ENCODE results near the gene MFRP. TPM values are rescaled to one million over a fixed set of nuclear protein-coding genes. Genes with fewer than 3 reads are reported as not detected.
"Not testable (repeated sequence)": the region's sequence is repeated elsewhere in the genome, so short reads cannot be mapped to it uniquely, and the experiment has no call there.

The MFRP gene
- not detected for total RNA-seq
- polyA plus RNA-seq: not detected

DNA sequence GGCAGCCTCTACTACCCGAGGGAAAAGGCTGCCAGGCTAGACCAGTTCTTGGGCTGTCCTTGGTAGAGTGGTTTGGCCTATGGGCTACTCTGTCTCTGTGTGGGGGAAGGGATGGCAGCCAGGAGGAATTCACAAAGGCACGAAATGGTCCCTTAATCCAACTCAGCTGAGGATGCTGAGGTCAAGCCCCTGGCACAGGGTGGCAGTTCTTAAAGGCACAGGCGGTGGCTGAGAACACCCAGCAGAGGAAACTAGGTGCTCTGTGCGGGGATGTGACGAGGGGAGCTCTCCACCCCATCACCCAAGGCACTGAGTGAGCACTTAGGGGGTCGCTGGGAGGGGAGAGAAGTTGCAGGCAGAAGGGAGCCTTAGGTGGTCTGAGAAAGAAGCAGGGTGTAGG is at the start of gene MFRP:
MFRP (minus strand) TSS at position 101 of the 400 bp plus-strand sequence. CDS start 192 bp downstream, outside the sequence.
- no peaks in the 10 kb centered on the region for H3K27me3 ChIP-seq
- peaks cover 0 to 1% (median under 1%) of the 10 kb centered on the region in 3 donors for H3K4me1 ChIP-seq
- no peak within 1 kb of the TSS for H3K27ac ChIP-seq
- ATAC-seq (no peak), FAIRE-seq (no peak), DNase-seq (no peak)
- no peak within 1 kb of the TSS for H3K4me3 ChIP-seq
- no peaks in the 10 kb centered on the region for H3K9me3 ChIP-seq
- 48 to 60% methylated on average over 6 of the region's 6 CpGs for WGBS, 2 donors
- H3K36me3 ChIP-seq: no peaks in the 10 kb centered on the region
- TF ChIP-seq, protein P1, sequence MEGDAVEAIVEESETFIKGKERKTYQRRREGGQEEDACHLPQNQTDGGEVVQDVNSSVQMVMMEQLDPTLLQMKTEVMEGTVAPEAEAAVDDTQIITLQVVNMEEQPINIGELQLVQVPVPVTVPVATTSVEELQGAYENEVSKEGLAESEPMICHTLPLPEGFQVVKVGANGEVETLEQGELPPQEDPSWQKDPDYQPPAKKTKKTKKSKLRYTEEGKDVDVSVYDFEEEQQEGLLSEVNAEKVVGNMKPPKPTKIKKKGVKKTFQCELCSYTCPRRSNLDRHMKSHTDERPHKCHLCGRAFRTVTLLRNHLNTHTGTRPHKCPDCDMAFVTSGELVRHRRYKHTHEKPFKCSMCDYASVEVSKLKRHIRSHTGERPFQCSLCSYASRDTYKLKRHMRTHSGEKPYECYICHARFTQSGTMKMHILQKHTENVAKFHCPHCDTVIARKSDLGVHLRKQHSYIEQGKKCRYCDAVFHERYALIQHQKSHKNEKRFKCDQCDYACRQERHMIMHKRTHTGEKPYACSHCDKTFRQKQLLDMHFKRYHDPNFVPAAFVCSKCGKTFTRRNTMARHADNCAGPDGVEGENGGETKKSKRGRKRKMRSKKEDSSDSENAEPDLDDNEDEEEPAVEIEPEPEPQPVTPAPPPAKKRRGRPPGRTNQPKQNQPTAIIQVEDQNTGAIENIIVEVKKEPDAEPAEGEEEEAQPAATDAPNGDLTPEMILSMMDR (IDR thresholded peaks at IDR 0.05): no peak
- intact Hi-C loops (cut with DNase I): no loop called here

DNA sequence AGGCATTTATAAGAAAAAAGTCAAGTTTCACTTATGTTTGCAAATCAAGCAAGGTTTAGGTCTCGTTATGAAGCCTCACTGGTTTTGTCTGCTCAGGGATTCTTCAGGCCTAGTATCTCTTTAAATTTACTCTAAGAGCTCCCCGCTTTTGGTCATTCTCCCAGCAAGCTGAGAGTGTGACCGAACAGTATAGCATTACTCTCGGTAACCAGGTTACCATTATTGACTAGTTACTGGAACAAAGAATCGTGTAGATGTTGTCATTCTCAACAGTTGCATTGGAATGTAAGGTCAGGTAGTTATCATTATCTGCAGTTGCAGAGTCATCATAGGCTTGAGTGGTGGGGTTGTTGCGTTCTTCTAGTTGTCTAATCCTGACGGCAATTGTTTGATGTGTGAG is 44.8 kb upstream of the MFRP start:
- TF ChIP-seq, protein P1 (IDR thresholded peaks at IDR 0.05): no peak
- Histone ChIP-seq H3K36me3 (no peaks in the 10 kb centered on the region), H3K4me1 (no peaks in the 10 kb centered on the region), H3K4me3 (no peak overlapping the region), H3K27me3 (no peaks in the 10 kb centered on the region), H3K9me3 (no peaks in the 10 kb centered on the region), H3K27ac (no peak overlapping the region)
- WGBS, 2 donors: 87 to 88% methylated on average over 7 of the region's 7 CpGs
- DNase-seq: no peak
- intact Hi-C loops (cut with DNase I): no loop called here
- no peak for ATAC-seq
- FAIRE-seq: no peak

DNA sequence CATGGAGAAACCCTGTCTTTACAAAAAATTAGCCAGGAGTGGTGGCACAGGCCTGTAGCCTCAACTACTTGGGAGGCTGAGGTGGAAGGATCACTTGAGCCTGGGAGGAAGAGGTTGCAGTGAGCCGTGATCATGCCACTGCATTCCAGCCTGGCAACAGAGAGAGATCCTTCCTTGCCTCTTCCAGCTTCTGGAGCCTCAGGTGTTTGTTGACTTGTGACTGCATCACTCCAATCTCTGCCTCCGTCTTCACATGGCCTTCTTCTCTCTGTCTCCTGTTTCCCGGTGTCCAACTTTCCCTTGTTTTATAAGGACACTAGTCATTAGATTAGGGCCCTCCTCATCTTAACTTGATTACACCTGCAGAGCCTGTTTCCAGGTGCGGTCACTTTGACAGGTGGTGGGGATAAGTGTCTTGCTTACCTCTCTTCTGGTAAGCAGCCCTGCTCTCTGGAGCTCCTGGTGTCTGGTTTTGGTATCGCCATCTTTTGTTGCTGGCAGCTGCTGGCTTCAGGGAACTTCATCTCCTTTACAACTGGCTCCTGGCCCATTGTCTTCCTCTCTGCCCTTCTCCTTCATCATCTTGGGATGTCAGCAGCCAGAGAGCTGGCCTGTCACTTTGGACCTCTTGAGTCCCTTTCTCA is 43.2 kb upstream of the MFRP start:
- FAIRE-seq (no peak), ATAC-seq (peak in 1 of 4 donors; percentile 28), DNase-seq (no peak)
- Histone ChIP-seq H3K4me3 (no peak overlapping the region), H3K27me3 (no peaks in the 10 kb centered on the region), H3K4me1 (no peaks in the 10 kb centered on the region), H3K9me3 (no peaks in the 10 kb centered on the region), H3K36me3 (no peaks in the 10 kb centered on the region), H3K27ac (no peak overlapping the region)
- TF ChIP-seq, protein P1 (IDR thresholded peaks at IDR 0.05): no peak
- 71 to 74% methylated on average over 5 of the region's 5 CpGs for WGBS, 2 donors
- intact Hi-C loops (cut with DNase I): no loop called here

DNA sequence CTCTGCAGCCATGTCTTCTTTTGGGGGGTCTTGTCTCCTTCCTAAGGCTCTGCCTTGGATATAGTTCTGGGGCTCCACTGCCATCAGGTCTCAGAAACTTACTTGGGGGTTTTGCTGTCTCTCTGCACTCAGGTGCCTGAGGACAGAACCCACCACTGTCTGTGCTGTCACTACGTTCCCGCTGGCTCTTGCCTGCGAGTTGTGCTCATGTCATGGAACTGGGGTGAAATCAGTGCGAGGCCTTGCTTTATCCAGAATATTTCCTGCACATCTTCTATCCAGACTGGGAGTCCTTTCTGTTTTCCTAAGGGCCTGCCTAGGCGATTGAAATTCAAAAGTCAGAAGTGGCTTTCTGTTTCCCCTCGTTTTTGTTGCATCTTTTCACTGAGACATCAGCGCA is 41.6 kb upstream of the MFRP start:
- FAIRE-seq: no peak
- Histone ChIP-seq H3K4me3 (no peak overlapping the region), H3K4me1 (no peaks in the 10 kb centered on the region), H3K36me3 (no peaks in the 10 kb centered on the region), H3K27me3 (no peaks in the 10 kb centered on the region), H3K27ac (no peak overlapping the region), H3K9me3 (no peaks in the 10 kb centered on the region)
- TF ChIP-seq, protein P1 (IDR thresholded peaks at IDR 0.05): no peak
- 82 to 89% methylated on average over 7 of the region's 7 CpGs for WGBS, 2 donors
- no peak for ATAC-seq
- DNase-seq: no peak
- intact Hi-C loops (cut with DNase I): no loop called here

DNA sequence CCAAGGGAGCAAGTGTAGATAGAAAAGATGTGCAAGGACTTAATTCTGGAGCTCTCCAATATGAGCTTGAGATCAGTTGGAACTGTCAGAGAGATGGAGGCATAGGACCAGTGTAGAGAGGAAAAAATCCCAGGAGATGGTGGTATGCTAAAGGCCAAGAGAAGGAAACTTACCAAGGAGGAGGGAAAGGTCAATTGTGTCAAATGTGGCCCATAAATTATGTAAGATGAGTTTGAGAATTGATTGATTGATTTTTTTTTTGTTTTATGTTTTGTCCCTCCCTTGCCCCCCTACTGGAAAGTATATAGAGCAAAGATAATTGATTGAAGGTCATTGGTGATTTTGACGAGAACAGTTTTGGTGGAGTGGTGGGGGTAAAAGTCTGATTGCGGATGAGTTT is 37.8 kb upstream of the MFRP start:
- H3K36me3 ChIP-seq: no peaks in the 10 kb centered on the region
- FAIRE-seq (no peak), ATAC-seq (no peak), DNase-seq (no peak)
- no peak overlapping the region for H3K27ac ChIP-seq
- intact Hi-C loops (cut with DNase I): no loop called here
- TF ChIP-seq, protein P1 (IDR thresholded peaks at IDR 0.05): no peak
- H3K9me3 ChIP-seq: no peaks in the 10 kb centered on the region
- H3K27me3 ChIP-seq: no peaks in the 10 kb centered on the region
- 52 to 73% methylated on average over 2 of the region's 2 CpGs for WGBS, 2 donors
- H3K4me1 ChIP-seq: peaks cover 0 to 7% (median 4%) of the 10 kb centered on the region in 3 donors
- H3K4me3 ChIP-seq: no peak overlapping the region

DNA sequence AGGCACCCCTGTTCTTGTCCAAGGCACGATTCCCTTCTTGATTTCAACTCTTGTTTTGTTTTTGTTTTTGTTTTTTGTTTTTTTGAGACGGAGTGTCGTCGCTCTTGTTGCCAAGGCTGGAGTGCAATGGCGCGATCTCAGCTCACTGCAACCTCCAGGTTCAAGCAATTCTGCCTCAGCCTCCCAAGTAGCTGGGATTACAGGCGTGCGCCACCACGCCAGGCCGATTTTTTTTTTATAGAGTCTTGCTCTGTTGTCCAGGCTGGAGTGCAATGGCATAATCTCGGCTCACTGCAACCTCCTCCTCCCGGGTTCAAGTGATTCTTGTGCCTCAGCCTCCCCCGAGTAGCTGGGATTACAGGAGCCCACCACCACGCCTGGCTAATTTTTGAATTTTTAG is 36.0 kb upstream of the MFRP start:
- H3K27ac ChIP-seq; ATAC-seq; H3K36me3 ChIP-seq; H3K9me3 ChIP-seq; FAIRE-seq; intact Hi-C loops (cut with DNase I); DNase-seq; H3K4me3 ChIP-seq; H3K27me3 ChIP-seq: not testable (repeated sequence)
- WGBS, 2 donors: 76 to 84% methylated on average over 14 of the region's 14 CpGs
- H3K4me1 ChIP-seq: peaks cover 4 to 11% (median 6%) of the 10 kb centered on the region in 3 donors
